Measurements from ENCODE around the gene SNX3.

SNX3 gene

DNA sequence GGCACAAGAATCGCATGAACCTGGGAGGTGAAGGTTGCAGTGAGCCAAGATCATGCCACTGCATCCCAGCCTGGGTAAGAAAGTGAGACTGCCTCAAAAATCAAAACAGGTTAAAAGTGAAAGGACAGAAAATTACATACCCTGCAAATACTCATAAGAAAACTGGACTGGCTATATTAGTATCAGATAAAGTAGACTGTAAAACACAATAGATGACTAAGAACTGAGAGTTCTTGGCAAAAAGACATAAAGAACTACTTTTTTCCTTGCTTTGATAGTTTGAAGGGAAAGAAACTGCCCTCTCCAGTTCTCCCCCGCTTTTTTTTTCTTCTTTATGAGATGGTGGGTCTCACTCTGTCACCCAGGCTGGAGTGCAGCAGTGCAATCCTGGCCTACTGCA, 17.0 kb downstream of the SNX3 start:
- ChIA-PET CTCF (no interaction called here), POLR2A (no interaction called here)
- TF ChIP-seq, protein P1, sequence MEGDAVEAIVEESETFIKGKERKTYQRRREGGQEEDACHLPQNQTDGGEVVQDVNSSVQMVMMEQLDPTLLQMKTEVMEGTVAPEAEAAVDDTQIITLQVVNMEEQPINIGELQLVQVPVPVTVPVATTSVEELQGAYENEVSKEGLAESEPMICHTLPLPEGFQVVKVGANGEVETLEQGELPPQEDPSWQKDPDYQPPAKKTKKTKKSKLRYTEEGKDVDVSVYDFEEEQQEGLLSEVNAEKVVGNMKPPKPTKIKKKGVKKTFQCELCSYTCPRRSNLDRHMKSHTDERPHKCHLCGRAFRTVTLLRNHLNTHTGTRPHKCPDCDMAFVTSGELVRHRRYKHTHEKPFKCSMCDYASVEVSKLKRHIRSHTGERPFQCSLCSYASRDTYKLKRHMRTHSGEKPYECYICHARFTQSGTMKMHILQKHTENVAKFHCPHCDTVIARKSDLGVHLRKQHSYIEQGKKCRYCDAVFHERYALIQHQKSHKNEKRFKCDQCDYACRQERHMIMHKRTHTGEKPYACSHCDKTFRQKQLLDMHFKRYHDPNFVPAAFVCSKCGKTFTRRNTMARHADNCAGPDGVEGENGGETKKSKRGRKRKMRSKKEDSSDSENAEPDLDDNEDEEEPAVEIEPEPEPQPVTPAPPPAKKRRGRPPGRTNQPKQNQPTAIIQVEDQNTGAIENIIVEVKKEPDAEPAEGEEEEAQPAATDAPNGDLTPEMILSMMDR (IDR thresholded peaks at IDR 0.05; ENCODE audit: insufficient read depth, low read length, missing control alignments): no peak
- H3K4me3 ChIP-seq (ENCODE audit: low read depth, low read length): no peak overlapping the region
- DNase-seq (ENCODE audit: low read depth, low spot score): no peak

DNA sequence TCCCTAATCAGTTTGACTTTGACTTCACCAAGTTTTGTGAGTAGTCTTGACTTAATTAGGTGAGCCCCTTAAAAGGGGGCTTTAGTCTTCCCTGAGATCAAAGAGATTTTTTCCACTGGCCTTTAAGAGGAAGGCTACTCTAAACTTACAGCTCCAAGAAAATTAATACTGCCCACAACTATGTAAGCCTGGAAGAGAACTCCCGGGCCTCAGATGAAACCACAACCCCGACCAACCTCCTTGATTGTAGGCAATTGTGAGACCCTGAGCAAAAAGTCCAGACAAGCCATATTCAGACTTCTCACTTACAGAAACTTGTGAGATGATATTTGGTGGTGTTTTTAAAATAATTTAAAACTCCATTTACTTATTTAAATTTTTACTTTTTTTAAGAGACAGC, 18.1 kb downstream of the SNX3 start:
- no peak for DNase-seq (ENCODE audit: low read depth, low spot score)
- POLR2A ChIA-PET: no interaction called here
- CTCF ChIA-PET: interaction anchor here (0.8 to 1.3 kb wide), 2 partner anchors 8 to 43 kb away, joined by 3 read pairs; no protein-coding TSS in a partner anchor

DNA sequence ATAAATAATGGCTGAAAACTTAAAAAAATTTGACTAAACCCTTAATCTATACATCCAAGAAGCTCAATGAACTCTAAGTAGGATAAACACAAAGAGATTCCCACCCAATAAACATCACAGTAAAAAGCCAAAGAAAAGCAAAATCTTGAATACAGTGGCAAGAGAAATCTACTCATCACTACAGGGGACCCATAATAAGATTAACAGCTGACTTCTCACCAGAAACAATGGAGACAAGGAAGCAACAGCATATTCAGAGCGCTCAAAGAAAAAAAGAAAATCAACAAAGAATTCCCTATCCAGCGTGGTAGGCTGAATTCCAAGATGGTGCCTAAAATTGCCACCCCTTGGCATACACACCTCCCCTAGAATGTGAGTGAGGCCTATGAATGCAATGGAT, 18.6 kb downstream of the SNX3 start:
- DNase-seq (ENCODE audit: low read depth, low spot score): no peak

More for the DNA sequence above, 18.1 kb downstream of the SNX3 start:
- H3K4me3 ChIP-seq (ENCODE audit: low read depth, low read length): no peak overlapping the region
- TF ChIP-seq, protein P1 (IDR thresholded peaks at IDR 0.05; ENCODE audit: insufficient read depth, low read length, missing control alignments): no peak

DNA sequence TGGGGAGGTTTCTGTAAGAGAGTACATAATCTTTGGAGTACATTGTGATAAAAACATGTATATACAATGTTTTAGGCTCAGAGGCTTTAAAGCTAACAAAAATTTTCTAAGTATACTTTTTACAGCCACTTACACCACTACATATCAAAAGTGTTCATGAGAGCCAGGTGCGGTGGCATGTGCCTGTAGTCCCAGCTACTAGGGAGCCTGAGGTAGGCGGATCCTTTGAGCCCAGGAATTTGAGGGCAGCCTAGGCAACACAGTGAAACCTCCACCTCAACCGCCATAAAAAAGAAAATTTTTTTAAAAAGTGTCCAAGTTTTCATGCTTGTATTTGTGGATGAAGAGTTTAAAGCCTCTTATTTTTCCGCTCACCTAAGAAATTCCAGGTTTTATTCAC, 22.5 kb downstream of the SNX3 start:
- CTCF ChIA-PET: interaction anchor here (1.4 to 2.0 kb wide), 2 partner anchors 18 to 258 kb away, joined by 3 to 6 read pairs; no protein-coding TSS in a partner anchor
- TF ChIP-seq, protein P1 (IDR thresholded peaks at IDR 0.05; ENCODE audit: insufficient read depth, low read length, missing control alignments): no peak
- POLR2A ChIA-PET: no interaction called here
- H3K4me3 ChIP-seq (ENCODE audit: low read depth, low read length): no peak overlapping the region
- DNase-seq (ENCODE audit: low read depth, low spot score): no peak

More for the DNA sequence above, 18.6 kb downstream of the SNX3 start:
- H3K4me3 ChIP-seq (ENCODE audit: low read depth, low read length): no peak overlapping the region
- TF ChIP-seq, protein P1 (IDR thresholded peaks at IDR 0.05; ENCODE audit: insufficient read depth, low read length, missing control alignments): no peak
- ChIA-PET POLR2A (no interaction called here), CTCF (interaction anchor here (0.8 to 1.3 kb wide), 2 partner anchors 9 to 44 kb away, joined by 3 read pairs; no protein-coding TSS in a partner anchor)

DNA sequence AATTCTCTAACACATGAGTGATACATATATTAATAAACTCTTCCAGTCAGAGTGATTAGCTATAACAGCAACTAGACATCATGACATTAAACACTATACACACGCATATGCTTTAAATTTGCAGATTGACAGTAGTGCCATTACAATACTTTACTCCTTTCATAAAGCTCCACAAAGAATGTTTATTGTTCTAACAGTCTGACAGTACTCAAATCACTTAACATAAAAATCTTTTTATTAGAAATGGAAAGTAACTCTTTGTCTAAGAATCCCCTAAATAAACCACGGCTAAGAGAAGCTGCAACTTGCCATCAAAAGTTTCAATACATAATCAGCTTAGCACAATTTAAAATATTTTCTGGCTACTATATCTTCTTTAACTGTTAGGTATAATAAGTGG, 24.0 kb downstream of the SNX3 start:
- no peak for DNase-seq (ENCODE audit: low read depth, low spot score)
- POLR2A ChIA-PET: no interaction called here
- H3K4me3 ChIP-seq (ENCODE audit: low read depth, low read length): no peak overlapping the region
- TF ChIP-seq, protein P1 (IDR thresholded peaks at IDR 0.05; ENCODE audit: insufficient read depth, low read length, missing control alignments): no peak
- CTCF ChIA-PET: no interaction called here

DNA sequence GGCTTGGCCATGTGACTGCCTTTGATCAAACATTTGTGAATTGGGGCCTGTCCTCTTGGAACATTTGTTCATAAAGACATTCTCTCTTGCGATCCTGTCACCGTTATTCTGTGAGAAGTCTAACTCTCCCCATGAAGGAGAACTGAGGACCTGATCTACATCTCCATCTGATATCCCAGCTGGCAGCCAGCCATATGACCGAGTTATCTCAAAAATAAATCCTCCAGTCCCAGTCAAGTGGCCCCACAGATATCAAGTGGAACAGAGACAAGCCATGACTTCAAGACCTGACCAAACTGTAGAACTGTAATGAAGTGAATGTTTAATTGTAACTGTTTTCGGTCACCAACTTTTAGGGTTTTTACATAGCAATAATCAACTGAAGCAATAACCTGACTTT, 25.7 kb downstream of the SNX3 start:
- ChIA-PET CTCF (no interaction called here), POLR2A (no interaction called here)
- no peak for DNase-seq (ENCODE audit: low read depth, low spot score)
- TF ChIP-seq, protein P1 (IDR thresholded peaks at IDR 0.05; ENCODE audit: insufficient read depth, low read length, missing control alignments): no peak
- no peak overlapping the region for H3K4me3 ChIP-seq (ENCODE audit: low read depth, low read length)

Data from AG04449 (cell line).